Measurements from ENCODE around the gene ITIH2.

DNA sequence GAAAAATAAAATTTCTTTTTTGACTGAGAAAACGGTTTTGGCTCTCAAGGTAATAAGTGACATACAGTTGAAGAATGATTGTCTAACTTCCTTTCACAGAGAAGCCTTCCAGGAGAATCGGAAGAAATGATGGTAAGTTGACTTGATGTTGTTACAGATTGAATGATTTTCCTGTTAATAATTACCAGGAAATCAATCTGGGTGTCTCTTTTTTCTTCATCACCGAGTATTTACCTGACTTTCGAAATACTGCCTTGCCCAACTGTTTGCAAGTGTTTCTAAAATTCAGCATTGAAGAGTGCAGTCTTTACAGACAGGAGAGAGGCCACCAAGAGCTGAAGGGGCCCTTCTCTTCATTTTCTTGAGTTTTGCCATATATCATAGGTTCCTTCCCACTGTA lies 4.0 kb downstream of the ITIH2 start:
- TF ChIP-seq POLR2A (IDR thresholded peaks at IDR 0.05; ENCODE audit: extremely low read depth, insufficient read length) (no peak), MYC (IDR thresholded peaks at IDR 0.05; ENCODE audit: low read depth, low read length) (no peak)
- TF ChIP-seq, protein P1, sequence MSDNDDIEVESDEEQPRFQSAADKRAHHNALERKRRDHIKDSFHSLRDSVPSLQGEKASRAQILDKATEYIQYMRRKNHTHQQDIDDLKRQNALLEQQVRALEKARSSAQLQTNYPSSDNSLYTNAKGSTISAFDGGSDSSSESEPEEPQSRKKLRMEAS (IDR thresholded peaks at IDR 0.05; ENCODE audit: low read depth, low read length), result no peak
- TF ChIP-seq, protein P2, sequence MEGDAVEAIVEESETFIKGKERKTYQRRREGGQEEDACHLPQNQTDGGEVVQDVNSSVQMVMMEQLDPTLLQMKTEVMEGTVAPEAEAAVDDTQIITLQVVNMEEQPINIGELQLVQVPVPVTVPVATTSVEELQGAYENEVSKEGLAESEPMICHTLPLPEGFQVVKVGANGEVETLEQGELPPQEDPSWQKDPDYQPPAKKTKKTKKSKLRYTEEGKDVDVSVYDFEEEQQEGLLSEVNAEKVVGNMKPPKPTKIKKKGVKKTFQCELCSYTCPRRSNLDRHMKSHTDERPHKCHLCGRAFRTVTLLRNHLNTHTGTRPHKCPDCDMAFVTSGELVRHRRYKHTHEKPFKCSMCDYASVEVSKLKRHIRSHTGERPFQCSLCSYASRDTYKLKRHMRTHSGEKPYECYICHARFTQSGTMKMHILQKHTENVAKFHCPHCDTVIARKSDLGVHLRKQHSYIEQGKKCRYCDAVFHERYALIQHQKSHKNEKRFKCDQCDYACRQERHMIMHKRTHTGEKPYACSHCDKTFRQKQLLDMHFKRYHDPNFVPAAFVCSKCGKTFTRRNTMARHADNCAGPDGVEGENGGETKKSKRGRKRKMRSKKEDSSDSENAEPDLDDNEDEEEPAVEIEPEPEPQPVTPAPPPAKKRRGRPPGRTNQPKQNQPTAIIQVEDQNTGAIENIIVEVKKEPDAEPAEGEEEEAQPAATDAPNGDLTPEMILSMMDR (IDR thresholded peaks at IDR 0.05; ENCODE audit: low read depth, low read length), result no peak
